Renal pelvis (tissue), 4 donors: ENCODE data around the gene TIMP4. TPM values are rescaled to one million over a fixed set of nuclear protein-coding genes. Genes with fewer than 3 reads are reported as not detected.

ENCODE experiments used
- DNase-seq: peaks from one replicate; pipeline ENCODE4 v3.0.0-alpha.2; 2013
- polyA plus RNA-seq, 3 donors: library from polyadenylated mRNA; unstranded; fragments of 120-200 nt; gene quantifications; one replicate each; pipeline ENCODE4 v1.2.1, GENCODE V29; 2013; ENCODE audit not compliant: insufficient read length in 3 of 3

Gene TIMP4
- polyA plus RNA-seq, 3 donors, result 0.86 to 1.1 (median 0.99) TPM

GRCh38 chr3:12186515-12187286 is 28.0 kb upstream of the TIMP4 start:
- no peak for DNase-seq

- DNase-seq, result no peak
Measured at GRCh38 chr3:12186046-12186445, 27.3 kb upstream of the TIMP4 start.

GRCh38 chr3:12185172-12185710 is 26.5 kb upstream of the TIMP4 start:
- DNase-seq, result no peak

GRCh38 chr3:12184541-12184940 is 25.8 kb upstream of the TIMP4 start:
- no peak for DNase-seq

GRCh38 chr3:12182687-12183441 is 24.2 kb upstream of the TIMP4 start:
- no peak for DNase-seq

- DNase-seq, result no peak
Measured at GRCh38 chr3:12181806-12182205, 23.1 kb upstream of the TIMP4 start.

GRCh38 chr3:12181301-12181700 is 22.6 kb upstream of the TIMP4 start:
- no peak for DNase-seq

- no peak for DNase-seq
Measured at GRCh38 chr3:12180631-12181030, 21.9 kb upstream of the TIMP4 start.

GRCh38 chr3:12180218-12180617 is 21.5 kb upstream of the TIMP4 start:
- DNase-seq, result no peak

GRCh38 chr3:12179441-12179840 is 20.7 kb upstream of the TIMP4 start:
- no peak for DNase-seq

- no peak for DNase-seq
Measured at GRCh38 chr3:12178091-12178820, 19.5 kb upstream of the TIMP4 start.

- DNase-seq, result no peak
Measured at GRCh38 chr3:12177126-12177525, 18.4 kb upstream of the TIMP4 start.

GRCh38 chr3:12175844-12176453 is 17.2 kb upstream of the TIMP4 start:
- DNase-seq, result peak; percentile 52

GRCh38 chr3:12175137-12175593 is 16.5 kb upstream of the TIMP4 start:
- no peak for DNase-seq

GRCh38 chr3:12170207-12170606 is 11.5 kb upstream of the TIMP4 start:
- no peak for DNase-seq

GRCh38 chr3:12165909-12166308 is 7.2 kb upstream of the TIMP4 start:
- DNase-seq, result no peak

- no peak for DNase-seq
Measured at GRCh38 chr3:12159227-12159601, 502 bp upstream of the TIMP4 start.

GRCh38 chr3:12157026-12157425 is 1.7 kb downstream of the TIMP4 start:
- no peak for DNase-seq

- DNase-seq, result no peak
Measured at GRCh38 chr3:12155828-12156227, 2.9 kb downstream of the TIMP4 start.

- DNase-seq, result no peak
Measured at GRCh38 chr3:12155264-12155663, 3.4 kb downstream of the TIMP4 start.

GRCh38 chr3:12154151-12154550 is 4.6 kb downstream of the TIMP4 start:
- no peak for DNase-seq

- DNase-seq, result no peak
Measured at GRCh38 chr3:12150112-12150511, 8.6 kb downstream of the TIMP4 start.
